Measurements from ENCODE around the gene BTBD9. TPM values are rescaled to one million over a fixed set of nuclear protein-coding genes. Genes with fewer than 3 reads are reported as not detected.
A peak's percentile ranks its signal among the peaks of the same experiment; 100 is the strongest.

BTBD9 gene
- total RNA-seq, 6 experiments from 2014 or later, result 4.5 to 7.5 (median 5.7) TPM

DNA sequence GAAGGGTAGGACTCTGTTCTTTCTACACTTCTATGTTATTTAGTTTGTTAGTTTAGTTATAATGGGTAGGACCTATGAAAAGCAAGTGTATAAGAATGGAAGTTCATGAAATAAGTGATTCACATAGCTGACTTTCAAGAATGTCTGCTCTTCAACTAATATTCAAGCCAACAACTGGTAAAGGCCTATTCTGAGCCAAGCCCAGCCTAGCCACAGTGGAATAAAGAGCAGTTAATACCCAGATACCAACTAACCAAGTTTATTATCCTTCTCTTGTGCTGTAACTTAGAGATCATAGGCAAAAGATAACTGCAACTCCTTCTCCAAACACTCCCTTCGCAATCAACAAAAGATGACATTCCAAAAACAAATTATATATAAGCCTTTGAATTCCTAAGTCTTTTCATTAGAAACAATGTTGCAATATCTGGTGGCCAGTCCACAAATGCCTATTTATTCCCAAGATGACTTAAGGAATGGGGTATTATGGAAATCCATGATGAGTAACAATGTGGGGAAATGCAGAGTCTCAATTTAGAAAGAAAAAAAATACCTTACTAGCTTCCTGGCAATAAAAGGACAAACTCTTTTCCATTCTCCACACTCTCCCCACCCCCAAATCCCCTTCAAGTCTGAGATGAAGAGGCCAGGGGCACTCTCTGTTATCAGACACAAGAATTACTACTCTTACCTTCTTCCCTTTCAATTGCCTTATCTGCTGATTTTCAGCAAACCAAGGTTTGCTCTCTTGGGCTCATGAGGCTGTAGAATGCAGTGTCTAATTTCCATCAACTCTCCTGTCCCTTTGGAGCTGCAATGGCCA is 27.4 kb downstream of the BTBD9 start:
- H3K27me3 ChIP-seq, result no peaks in the 10 kb centered on the region
- no peak overlapping the region for H3K27ac ChIP-seq
- H3K4me1 ChIP-seq, result no peaks in the 10 kb centered on the region
- DNase-seq (no peak), ATAC-seq (no peak)
- WGBS (ENCODE audit: insufficient coverage, low coverage, low lambda C conversion rate, missing lambda C conversion rate), result 90% methylated on average over 1 of the region's 1 CpG
- H3K9me3 ChIP-seq, result no peaks in the 10 kb centered on the region
- TF ChIP-seq POLR2A (IDR thresholded peaks at IDR 0.05), result no peak
- TF ChIP-seq CTCF (IDR thresholded peaks at IDR 0.05), result no peak
- H3K4me3 ChIP-seq, result no peak overlapping the region
- no peaks in the 10 kb centered on the region for H3K36me3 ChIP-seq
- intact Hi-C loops (cut with DNase I), result no loop called here

- DNase-seq, result no peak
- ATAC-seq, result peak in 1 of 4 donors; percentile 17
- H3K27ac ChIP-seq, result peak overlapping the region in 1 of 3 donors; percentile 10
- TF ChIP-seq CTCF (IDR thresholded peaks at IDR 0.05) (no peak), POLR2A (IDR thresholded peaks at IDR 0.05) (no peak)
- WGBS (ENCODE audit: insufficient coverage, low coverage, low lambda C conversion rate, missing lambda C conversion rate), result 62% methylated on average over 6 of the region's 6 CpGs
- H3K9me3 ChIP-seq, result no peaks in the 10 kb centered on the region
- H3K4me3 ChIP-seq, result no peak overlapping the region
- H3K4me1 ChIP-seq, result no peaks in the 10 kb centered on the region
- H3K27me3 ChIP-seq, result no peaks in the 10 kb centered on the region
- intact Hi-C loops (cut with DNase I), result no loop called here
- no peaks in the 10 kb centered on the region for H3K36me3 ChIP-seq
Measured at GRCh38 chr6:38610050-38610625, 29.6 kb downstream of the BTBD9 start.

DNA sequence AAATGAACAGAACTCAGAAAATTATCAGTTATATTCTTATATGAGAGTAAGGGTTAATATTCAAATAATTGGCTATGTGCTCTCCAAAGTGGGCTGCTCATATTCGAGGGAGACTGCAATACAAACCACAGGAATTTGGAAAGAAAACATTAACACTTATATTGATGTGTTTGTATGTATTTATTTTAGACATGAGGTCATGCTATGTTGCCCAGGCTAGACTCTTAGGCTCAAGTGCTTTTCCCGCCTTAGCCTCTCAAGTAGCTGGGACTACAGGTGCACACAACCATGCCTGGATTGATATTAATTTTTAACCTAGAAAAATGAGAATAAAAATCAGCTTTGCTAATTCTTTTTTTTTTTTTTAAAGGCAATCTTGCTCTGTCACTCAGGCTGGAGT is 35.0 kb downstream of the BTBD9 start:
- Histone ChIP-seq H3K27me3 (no peaks in the 10 kb centered on the region), H3K4me1 (no peaks in the 10 kb centered on the region), H3K27ac (no peak overlapping the region), H3K36me3 (no peaks in the 10 kb centered on the region), H3K9me3 (no peaks in the 10 kb centered on the region), H3K4me3 (no peak overlapping the region)
- WGBS (ENCODE audit: insufficient coverage, low coverage, low lambda C conversion rate, missing lambda C conversion rate), result 71% methylated on average over 2 of the region's 2 CpGs
- no peak for DNase-seq
- intact Hi-C loops (cut with DNase I), result no loop called here
- no peak for ATAC-seq
- TF ChIP-seq POLR2A (IDR thresholded peaks at IDR 0.05) (no peak), CTCF (IDR thresholded peaks at IDR 0.05) (no peak)

- Histone ChIP-seq H3K4me1 (no peaks in the 10 kb centered on the region), H3K27ac (no peak overlapping the region), H3K36me3 (no peaks in the 10 kb centered on the region), H3K4me3 (no peak overlapping the region), H3K9me3 (no peaks in the 10 kb centered on the region), H3K27me3 (no peaks in the 10 kb centered on the region)
- ATAC-seq, result no peak
- no peak for DNase-seq
- 67% methylated on average over 3 of the region's 3 CpGs for WGBS (ENCODE audit: insufficient coverage, low coverage, low lambda C conversion rate, missing lambda C conversion rate)
- intact Hi-C loops (cut with DNase I), result no loop called here
- TF ChIP-seq POLR2A (IDR thresholded peaks at IDR 0.05), result no peak
- TF ChIP-seq CTCF (IDR thresholded peaks at IDR 0.05), result no peak
Measured at GRCh38 chr6:38603966-38604365, 35.8 kb downstream of the BTBD9 start.
